Ovary (tissue), 3 donors: Measurements from ENCODE around the gene DYNC1I1.

Experiments
- CTCF ChIP-seq, 3 donors: fragments of 450-650 bp in 2 of 3; fragments of 200-600 bp in 1 of 3; IDR thresholded peaks; one replicate each; pipeline versions ENCODE4 v1.5.1 to v1.8.0; 2016 to 2022; ENCODE audit warnings: antibody characterized with exemption in 3 of 3, mild to moderate bottlenecking in 1 of 3
- EP300 ChIP-seq: sonication (generic); formaldehyde crosslinking; IDR thresholded peaks from one replicate; pipeline ENCODE4 v1.6.1; 2017; ENCODE audit warnings: antibody characterized with exemption
- donor health status: DM: no; HTN: no; CAD: no.

GRCh38 chr7:95800787-95801186 is 28.4 kb downstream of the DYNC1I1 start:
- TF ChIP-seq CTCF (IDR thresholded peaks at IDR 0.05) (no peak), EP300 (no peak)
